DMS79 treated with DMSO at 0.1 percent for 48 hours (cell line): ENCODE measurements around the gene DUS1L.

Experiments
- DNase-seq: peaks from one replicate; lab custom pipeline; 2025; lab: John Stamatoyannopoulos, UW

The DUS1L gene

GRCh38 chr17:82065638-82066303 lies at the start of gene DUS1L:
Gene DUS1L, minus strand, starts transcription at chr17:82065804. Its CDS starts 745 bp downstream, at chr17:82065059.
- no peak for DNase-seq

GRCh38 chr17:82114872-82115271 lies 49.3 kb upstream of the DUS1L start:
- no peak for DNase-seq

- no peak for DNase-seq
Observed at GRCh38 chr17:82114447-82114846, 48.8 kb upstream of the DUS1L start.

GRCh38 chr17:82113941-82114340 lies 48.3 kb upstream of the DUS1L start:
- DNase-seq: no peak

GRCh38 chr17:82113422-82113821 lies 47.8 kb upstream of the DUS1L start:
- no peak for DNase-seq

- no peak for DNase-seq
Observed at GRCh38 chr17:82112914-82113311, 47.3 kb upstream of the DUS1L start.

- DNase-seq: no peak
Observed at GRCh38 chr17:82112181-82112913, 46.7 kb upstream of the DUS1L start.

GRCh38 chr17:82110298-82110697 lies 44.7 kb upstream of the DUS1L start:
- DNase-seq: no peak

- no peak for DNase-seq
Observed at GRCh38 chr17:82108961-82109475, 43.4 kb upstream of the DUS1L start.

- no peak for DNase-seq
Observed at GRCh38 chr17:82108496-82108945, 42.9 kb upstream of the DUS1L start.

- no peak for DNase-seq
Observed at GRCh38 chr17:82108038-82108437, 42.4 kb upstream of the DUS1L start.

GRCh38 chr17:82107341-82107860 lies 41.8 kb upstream of the DUS1L start:
- no peak for DNase-seq

GRCh38 chr17:82106688-82107305 lies 41.2 kb upstream of the DUS1L start:
- DNase-seq: no peak

- DNase-seq: no peak
Observed at GRCh38 chr17:82105882-82106687, 40.5 kb upstream of the DUS1L start.

GRCh38 chr17:82105417-82105881 lies 39.8 kb upstream of the DUS1L start:
- DNase-seq: no peak

GRCh38 chr17:82104797-82105416 lies 39.3 kb upstream of the DUS1L start:
- DNase-seq: no peak

- DNase-seq: no peak
Observed at GRCh38 chr17:82103553-82104451, 38.2 kb upstream of the DUS1L start.

- no peak for DNase-seq
Observed at GRCh38 chr17:82101767-82102679, 36.4 kb upstream of the DUS1L start.

- DNase-seq: no peak
Observed at GRCh38 chr17:82101301-82101715, 35.7 kb upstream of the DUS1L start.
